B cell (primary cell): ENCODE data around the gene KRT14. TPM values are rescaled to one million over a fixed set of nuclear protein-coding genes. Genes with fewer than 3 reads are reported as not detected.

Experiments
- ATAC-seq: fragments of 200-7000 bp; cut with Tn5 transposase; one replicate; pipeline ENCODE4 v1.10.0; 2021; ENCODE audit warnings: low read depth, mild to moderate bottlenecking, moderate number of reproducible peaks, moderate library complexity
- CTCF ChIA-PET: fragments of 350-600 bp; sonication (Branson Sonifier 250); formaldehyde crosslinking; loops from one replicate; lab custom pipeline; 2021; ENCODE audit warnings: antibody characterized with exemption, inconsistent platforms; lab: Charles Lee
- POLR2A ChIA-PET: fragments of 350-600 bp; sonication (Branson Sonifier 250); formaldehyde crosslinking; loops from one replicate; lab custom pipeline; 2021; ENCODE audit warnings: antibody characterized with exemption; lab: Charles Lee
- DNase-seq: peaks from one replicate; pipeline ENCODE4 v3.0.0; 2013
- H2AFZ ChIP-seq: 2 replicates; pipeline ENCODE4 v1.6.1; 2012; ENCODE audit warnings: mild to moderate bottlenecking, low read depth, low read length; ENCODE audit not compliant: insufficient read depth, poor library complexity, severe bottlenecking
- H3K27ac ChIP-seq, 2 donors: 1 replicate in 1 of 2; 2 replicates in 1 of 2; pipeline ENCODE4 v1.5.1; 2012 to 2013; ENCODE audit warnings: low read length in 2 of 2, mild to moderate bottlenecking in 2 of 2, moderate library complexity in 1 of 2
- H3K27me3 ChIP-seq, 4 experiments: fragments of 200-600 bp in 1 of 4; sonication (generic) in 1 of 4; replicated peaks in 1 of 4; 1 replicate in 2 of 4; 2 replicates in 2 of 4; pipeline versions ENCODE4 v1.6.1 to v1.7.0; 2013 to 2016; ENCODE audit warnings: low read length in 3 of 4, mild to moderate bottlenecking in 2 of 4, mixed read lengths in 1 of 4, moderate library complexity in 1 of 4; ENCODE audit not compliant: insufficient read depth in 4 of 4, control insufficient read depth in 3 of 4; ENCODE audit errors: control extremely low read depth in 1 of 4
- H3K36me3 ChIP-seq, 2 experiments: replicated peaks in 1 of 2; 1 replicate in 1 of 2; 2 replicates in 1 of 2; pipeline versions ENCODE4 v1.6.1 to v1.7.1; 2013; ENCODE audit warnings: low read length in 1 of 2; ENCODE audit not compliant: insufficient read depth in 2 of 2, control insufficient read depth in 1 of 2; ENCODE audit errors: control extremely low read depth in 1 of 2, extremely low read depth in 1 of 2
- H3K4me1 ChIP-seq, 2 donors: fragments of 200-600 bp in 1 of 2; sonication (generic) in 1 of 2; 1 replicate in 1 of 2; 2 replicates in 1 of 2; pipeline versions ENCODE4 v1.5.1 to v1.6.1; 2013 to 2017; ENCODE audit warnings: low read length in 2 of 2; ENCODE audit not compliant: control insufficient read depth in 2 of 2, insufficient read depth in 2 of 2
- H3K4me2 ChIP-seq: replicated peaks from 2 replicates; pipeline ENCODE3; 2012; ENCODE audit warnings: mild to moderate bottlenecking, low read depth, low read length; ENCODE audit not compliant: poor library complexity, severe bottlenecking
- H3K4me3 ChIP-seq, 5 experiments: fragments of 200-600 bp in 1 of 5; sonication (generic) in 1 of 5; 1 replicate in 3 of 5; 2 replicates in 2 of 5; pipeline versions ENCODE4 v1.5.1 to v1.7.0; 2011 to 2016; ENCODE audit warnings: low read length in 4 of 5, mild to moderate bottlenecking in 4 of 5, low read depth in 2 of 5, control low read depth in 1 of 5, moderate library complexity in 1 of 5; ENCODE audit not compliant: insufficient read depth in 1 of 5; ENCODE audit errors: control extremely low read depth in 1 of 5, extremely low read depth in 1 of 5
- H3K79me2 ChIP-seq: fragments of 200-600 bp; sonication (generic); one replicate; pipeline ENCODE4 v1.6.0; 2016; ENCODE audit warnings: low read length; ENCODE audit not compliant: control insufficient read depth, insufficient read depth
- H3K9ac ChIP-seq: fragments of 200-600 bp; sonication (generic); 2 replicates; pipeline ENCODE4 v1.6.1; 2017; ENCODE audit warnings: mild to moderate bottlenecking, low read length, moderate library complexity
- H3K9me3 ChIP-seq, 3 donors: one replicate each; pipeline versions ENCODE4 v1.6.1 to v1.7.1; 2013; ENCODE audit warnings: low read length in 2 of 3; ENCODE audit not compliant: control insufficient read depth in 2 of 3, insufficient read depth in 1 of 3; ENCODE audit errors: control extremely low read depth in 1 of 3
- H4K20me1 ChIP-seq: 2 replicates; pipeline ENCODE4 v1.6.0; 2012; ENCODE audit warnings: mild to moderate bottlenecking, low read length; ENCODE audit not compliant: insufficient read depth, control insufficient read depth, poor library complexity, severe bottlenecking
- H3K27ac Mint-ChIP-seq: one replicate; pipeline ENCODE4 v1.8.0; 2021; ENCODE audit warnings: mixed read lengths
- H3K27me3 Mint-ChIP-seq: one replicate; pipeline ENCODE4 v1.8.0; 2021; ENCODE audit warnings: mixed read lengths
- H3K4me1 Mint-ChIP-seq: one replicate; pipeline ENCODE4 v1.8.0; 2021; ENCODE audit warnings: mixed read lengths
- H3K4me3 Mint-ChIP-seq: one replicate; pipeline ENCODE4 v1.8.0; 2021; ENCODE audit warnings: mixed read lengths
- H3K9me3 Mint-ChIP-seq: one replicate; pipeline ENCODE4 v1.8.0; 2022; ENCODE audit warnings: mixed read lengths; ENCODE audit not compliant: insufficient read depth
- EZH2 ChIP-seq: IDR thresholded peaks from 2 replicates; pipeline ENCODE4 v1.6.1; 2012; ENCODE audit warnings: borderline replicate concordance, low read depth, mild to moderate bottlenecking, moderate library complexity, low read length; ENCODE audit not compliant: insufficient read depth, poor library complexity, severe bottlenecking
- WGBS: methylation state at CpG from one replicate; pipeline ENCODE4 v1.1.5; 2013; ENCODE audit warnings: missing lambda C conversion rate; ENCODE audit not compliant: insufficient coverage; 5-methylcytosine and 5-hydroxymethylcytosine counted together
- intact Hi-C: fragments of 100-400 bp; cut with micrococcal nuclease; formaldehyde crosslinking; loops from one replicate; pipeline ENCODE4 v1.10.0; 2022
- polyA plus RNA-seq: library from polyadenylated mRNA; depleted of rRNA; stranded (reverse); fragments of >200 nt; gene quantifications from 2 replicates; pipeline ENCODE4 v1.2.3, GENCODE V29; 2012
- total RNA-seq, 2 donors: library from RNA; stranded (reverse); fragments of 120-200 nt in 1 of 2; gene quantifications; 1 replicate in 1 of 2; 2 replicates in 1 of 2; pipeline versions ENCODE4 v1.2.3 to v1.2.4, GENCODE V29; 2013 to 2022
- TF ChIP-seq, protein P1 (sequence below): fragments of 200-600 bp; IDR thresholded peaks from one replicate; pipeline ENCODE4 v1.8.0; 2022; ENCODE audit warnings: antibody characterized with exemption, mild to moderate bottlenecking

KRT14 gene
- total and polyA plus RNA-seq, 2 donors (not counting 1 experiment from before 2014, with no cell fraction given), result not detected

DNA sequence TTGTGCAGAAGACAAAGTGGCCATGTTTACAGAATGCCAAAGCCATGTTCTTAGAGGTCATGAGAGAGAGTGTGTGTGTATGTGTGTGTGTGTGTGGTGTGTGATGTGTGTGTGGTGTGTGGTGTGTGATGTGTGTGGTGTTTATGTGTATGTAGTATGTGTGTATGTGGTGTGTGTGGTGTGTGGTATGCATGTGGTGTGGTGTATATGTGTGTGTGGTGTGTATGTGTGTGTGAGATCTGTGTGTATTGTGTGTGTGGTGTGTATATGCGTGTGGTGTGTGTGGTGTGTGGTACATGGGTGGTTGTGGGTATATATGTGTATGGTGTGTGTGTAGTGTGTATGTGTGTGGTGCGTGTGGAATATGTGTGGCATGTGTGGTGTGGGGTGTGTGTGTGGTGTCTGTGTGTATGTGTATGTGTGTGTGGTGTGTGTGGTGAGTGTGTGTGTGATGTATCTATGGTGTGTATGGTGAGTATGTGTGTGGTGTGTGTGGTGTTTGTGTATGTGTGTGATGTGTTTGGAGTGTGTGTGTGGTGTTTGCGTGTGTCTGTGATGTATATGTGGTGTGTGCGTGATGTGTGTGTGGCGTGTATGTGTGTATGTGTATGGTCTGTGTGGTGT, 45.9 kb upstream of the KRT14 start:
- Histone ChIP-seq H3K4me3 (no peak overlapping the region), H3K79me2 (no peaks in the 10 kb centered on the region), H4K20me1 (no peaks in the 10 kb centered on the region), H3K36me3 (no peaks in the 10 kb centered on the region), H3K4me1 (no peaks in the 10 kb centered on the region), H3K9me3 (no peaks in the 10 kb centered on the region), H3K27ac (no peak overlapping the region), H3K27me3 (peaks cover 0 to 2% (median 0%) of the 10 kb centered on the region in 4 experiments), H3K4me2 (no peak overlapping the region), H3K9ac (no peak overlapping the region), H2AFZ (no peak overlapping the region)
- ATAC-seq (no peak), DNase-seq (no peak)
- H3K4me3 Mint-ChIP-seq, result no peak overlapping the region
- H3K27me3 Mint-ChIP-seq, result peaks cover 2% of the 10 kb centered on the region
- WGBS, result 77% methylated on average over 5 of the region's 5 CpGs
- H3K9me3 Mint-ChIP-seq, result no peaks in the 10 kb centered on the region
- TF ChIP-seq, protein P1, sequence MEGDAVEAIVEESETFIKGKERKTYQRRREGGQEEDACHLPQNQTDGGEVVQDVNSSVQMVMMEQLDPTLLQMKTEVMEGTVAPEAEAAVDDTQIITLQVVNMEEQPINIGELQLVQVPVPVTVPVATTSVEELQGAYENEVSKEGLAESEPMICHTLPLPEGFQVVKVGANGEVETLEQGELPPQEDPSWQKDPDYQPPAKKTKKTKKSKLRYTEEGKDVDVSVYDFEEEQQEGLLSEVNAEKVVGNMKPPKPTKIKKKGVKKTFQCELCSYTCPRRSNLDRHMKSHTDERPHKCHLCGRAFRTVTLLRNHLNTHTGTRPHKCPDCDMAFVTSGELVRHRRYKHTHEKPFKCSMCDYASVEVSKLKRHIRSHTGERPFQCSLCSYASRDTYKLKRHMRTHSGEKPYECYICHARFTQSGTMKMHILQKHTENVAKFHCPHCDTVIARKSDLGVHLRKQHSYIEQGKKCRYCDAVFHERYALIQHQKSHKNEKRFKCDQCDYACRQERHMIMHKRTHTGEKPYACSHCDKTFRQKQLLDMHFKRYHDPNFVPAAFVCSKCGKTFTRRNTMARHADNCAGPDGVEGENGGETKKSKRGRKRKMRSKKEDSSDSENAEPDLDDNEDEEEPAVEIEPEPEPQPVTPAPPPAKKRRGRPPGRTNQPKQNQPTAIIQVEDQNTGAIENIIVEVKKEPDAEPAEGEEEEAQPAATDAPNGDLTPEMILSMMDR, result no peak
- no peak for TF ChIP-seq EZH2
- CTCF ChIA-PET, result no interaction called here
- no peak overlapping the region for H3K27ac Mint-ChIP-seq
- POLR2A ChIA-PET, result no interaction called here
- H3K4me1 Mint-ChIP-seq, result no peaks in the 10 kb centered on the region
- intact Hi-C loops, result no loop called here

DNA sequence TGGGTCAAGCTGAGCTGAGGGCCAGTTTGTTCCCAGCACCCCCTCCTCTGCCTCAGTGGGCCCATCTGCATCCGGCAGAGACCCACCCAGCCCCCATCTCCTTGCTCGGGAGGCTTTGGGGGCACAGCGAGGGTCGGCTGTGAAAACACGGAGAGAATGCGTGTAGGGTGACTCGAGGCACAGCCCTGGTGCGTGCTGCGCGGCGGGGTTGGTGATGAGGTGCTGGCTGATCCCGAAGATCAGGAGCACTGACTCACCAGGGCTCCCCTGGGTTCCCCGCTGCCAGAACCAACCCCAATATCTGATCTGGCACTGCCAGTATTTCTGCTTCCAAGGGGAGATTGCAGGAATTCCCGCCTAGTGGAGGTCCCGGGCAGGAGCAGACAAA, 45.2 kb upstream of the KRT14 start:
- intact Hi-C loops, result no loop called here
- Histone ChIP-seq H3K9ac (no peak overlapping the region), H3K9me3 (no peaks in the 10 kb centered on the region), H2AFZ (no peak overlapping the region), H3K79me2 (no peaks in the 10 kb centered on the region), H3K27ac (no peak overlapping the region), H3K36me3 (no peaks in the 10 kb centered on the region), H3K4me1 (no peaks in the 10 kb centered on the region), H3K4me3 (no peak overlapping the region), H3K4me2 (no peak overlapping the region), H4K20me1 (no peaks in the 10 kb centered on the region), H3K27me3 (peaks cover 0 to 2% (median 0%) of the 10 kb centered on the region in 4 experiments)
- ChIA-PET CTCF (no interaction called here), POLR2A (no interaction called here)
- no peak for TF ChIP-seq EZH2
- TF ChIP-seq, protein P1, result no peak
- Mint-ChIP-seq H3K27me3 (peaks cover 9% of the 10 kb centered on the region), H3K27ac (no peak overlapping the region), H3K9me3 (no peaks in the 10 kb centered on the region), H3K4me3 (no peak overlapping the region), H3K4me1 (no peaks in the 10 kb centered on the region)
- DNase-seq (no peak), ATAC-seq (no peak)
- 97% methylated on average over 15 of the region's 15 CpGs for WGBS
